ENCODE results near the gene COL16A1. TPM values are rescaled to one million over a fixed set of nuclear protein-coding genes. Genes with fewer than 3 reads are reported as not detected.

Gene COL16A1
- polyA plus RNA-seq, 1 of the 3 experiments (the other 2 are of a cell fraction) = 10.4 TPM

DNA sequence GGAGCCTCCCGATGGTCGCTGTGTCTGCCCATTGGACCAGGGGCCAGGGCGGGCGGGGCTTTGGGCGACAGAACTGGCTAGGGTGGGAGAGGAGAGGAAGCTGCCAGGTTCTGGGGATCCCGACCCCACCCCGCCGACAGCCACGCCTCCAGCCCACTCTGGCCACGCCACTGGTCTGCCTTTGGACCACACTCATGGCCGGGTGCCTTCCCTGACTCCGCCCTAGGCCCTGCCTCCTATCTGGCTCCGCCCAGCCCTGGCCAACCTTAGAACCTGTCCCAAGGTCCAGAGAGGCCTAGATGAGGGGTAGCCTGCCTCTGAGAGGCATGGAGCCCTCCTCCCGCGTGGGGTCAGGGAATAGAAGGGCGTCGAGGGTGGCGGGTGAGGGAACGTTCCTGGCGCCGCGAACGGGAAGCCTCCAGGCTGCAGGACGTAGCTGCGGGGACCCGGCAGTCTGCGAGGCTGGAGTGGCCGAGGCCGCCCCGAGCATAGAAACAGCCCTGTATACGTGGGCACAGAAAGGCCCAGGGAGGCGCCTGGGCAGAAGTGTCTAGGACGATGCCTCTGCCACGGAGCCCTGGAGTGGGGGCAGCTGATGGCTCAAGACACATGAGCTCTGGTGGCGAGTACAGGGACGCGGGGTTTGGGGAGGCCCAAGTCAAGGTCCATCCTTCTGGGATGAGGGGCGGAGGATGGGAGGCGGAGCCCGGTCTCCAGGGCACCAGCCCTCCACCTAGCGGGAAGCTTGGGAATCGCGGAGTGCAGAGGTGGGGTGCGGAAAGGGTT lies 11.5 kb upstream of the COL16A1 start:
- no peaks in the 10 kb centered on the region for H3K9me3 ChIP-seq
- H3K27me3 ChIP-seq (ENCODE audit: insufficient read depth) = no peaks in the 10 kb centered on the region
- no peaks in the 10 kb centered on the region for H3K36me3 ChIP-seq (replicated peaks in 1 of 2; ENCODE audit: control insufficient read depth in 1 of 2, insufficient read depth in 2 of 2, low read length in 1 of 2)
- ChIA-PET POLR2A (interaction anchor here (0.7 to 2.2 kb wide), 9 partner anchors 11 to 73 kb away, joined by 3 to 7 read pairs (median 4); partner anchors contain the start of gene PEF1), CTCF (interaction anchor here (0.6 to 10.3 kb wide), 42 partner anchors 8 to 250 kb away, joined by 3 to 156 read pairs (median 4); partner anchors contain the start of genes ADGRB2, COL16A1, PEF1 and PTP4A2)
- no peaks in the 10 kb centered on the region for H3K9me2 ChIP-seq
- H3K4me3 ChIP-seq (ENCODE audit: low read depth in 2 of 2, low read length in 1 of 2) = peak overlapping the region; percentile 44 to 50
- H3K4me2 ChIP-seq = peak overlapping the region; percentile 74
- peaks cover 32% of the 10 kb centered on the region for H3F3A ChIP-seq (replicated peaks; ENCODE audit: insufficient read depth)
- H3K27ac ChIP-seq (ENCODE audit: low read depth in 2 of 2, low read length in 1 of 2) = peak overlapping the region; percentile 94 to 95
- peak overlapping the region; percentile 67 for H3K9ac ChIP-seq
- peak; percentile 95 for DNase-seq
- H3K79me2 ChIP-seq (ENCODE audit: insufficient read depth) = no peaks in the 10 kb centered on the region
- no peaks in the 10 kb centered on the region for H4K20me1 ChIP-seq (ENCODE audit: insufficient read depth)
- H3K4me1 ChIP-seq (ENCODE audit: control insufficient read depth in 1 of 2, insufficient read depth in 2 of 2, low read depth in 1 of 2, low read length in 1 of 2) = peaks cover 41 to 54% of the 10 kb centered on the region in 2 experiments; a peak in 3 of 4 replicates
- 1% methylated on average over 21 of the region's 44 CpGs for WGBS (ENCODE audit: low lambda C conversion rate)
- peak overlapping the region; percentile 67; the same call in 1 of the 2 replicates for H2AFZ ChIP-seq (ENCODE audit: low read depth)
- TF ChIP-seq RXRA (IDR thresholded peaks at IDR 0.05; ENCODE audit: borderline replicate concordance, low read depth) (no peak), ELF1 (IDR thresholded peaks at IDR 0.05) (no peak), EP300 (IDR thresholded peaks at IDR 0.05; ENCODE audit: borderline replicate concordance in 1 of 2, low read depth in 1 of 2, low read length in 1 of 2) (no peak), FOSL2 (IDR thresholded peaks at IDR 0.05; ENCODE audit: borderline replicate concordance, low read depth) (no peak), JUND (IDR thresholded peaks at IDR 0.05) (no peak), FOXM1 (IDR thresholded peaks at IDR 0.05; ENCODE audit: low read depth) (no peak), SIN3A (IDR thresholded peaks at IDR 0.05; ENCODE audit: borderline replicate concordance, low read depth, low read length) (0 out of 2 replicates have a peak, but pooled peaks have one; percentile 28), TCF12 (IDR thresholded peaks at IDR 0.05) (peak; percentile 17; the same call in 1 of the 2 replicates), FOXJ3 (CRISPR knock-in tag; IDR thresholded peaks at IDR 0.05) (no peak), CHD2 (IDR thresholded peaks at IDR 0.05; ENCODE audit: low read length, partially characterized antibody) (peak; percentile 3), TEAD4 (IDR thresholded peaks at IDR 0.05; ENCODE audit: borderline replicate concordance, insufficient read depth) (no peak), EZH2phosphoT487 (IDR thresholded peaks at IDR 0.05; ENCODE audit: borderline replicate concordance, low read depth) (no peak), GABPA (IDR thresholded peaks at IDR 0.05; ENCODE audit: low read depth) (no peak), NFIC (IDR thresholded peaks at IDR 0.05; ENCODE audit: borderline replicate concordance) (no peak; the same call in 1 of the 2 replicates), RCOR1 (IDR thresholded peaks at IDR 0.05; ENCODE audit: low read length) (no peak), NRF1 (IDR thresholded peaks at IDR 0.05; ENCODE audit: low read depth, low read length) (no peak), RAD21 (IDR thresholded peaks at IDR 0.05; ENCODE audit: low read length) (peak; percentile 66), POLR2AphosphoS5 (IDR thresholded peaks at IDR 0.05; ENCODE audit: low read depth, low read length) (peak; percentile 74), MXI1 (IDR thresholded peaks at IDR 0.05; ENCODE audit: low read depth, low read length) (peak; percentile 38; the same call in 1 of the 2 replicates), PBX3 (IDR thresholded peaks at IDR 0.05) (no peak), MAX (IDR thresholded peaks at IDR 0.05; ENCODE audit: low read depth) (peak; percentile 37; the same call in 1 of the 2 replicates), SMC3 (IDR thresholded peaks at IDR 0.05; ENCODE audit: low read depth, low read length) (peak; percentile 81), USF2 (IDR thresholded peaks at IDR 0.05; ENCODE audit: borderline replicate concordance, low read depth, low read length) (no peak)
- TF ChIP-seq, protein P1, sequence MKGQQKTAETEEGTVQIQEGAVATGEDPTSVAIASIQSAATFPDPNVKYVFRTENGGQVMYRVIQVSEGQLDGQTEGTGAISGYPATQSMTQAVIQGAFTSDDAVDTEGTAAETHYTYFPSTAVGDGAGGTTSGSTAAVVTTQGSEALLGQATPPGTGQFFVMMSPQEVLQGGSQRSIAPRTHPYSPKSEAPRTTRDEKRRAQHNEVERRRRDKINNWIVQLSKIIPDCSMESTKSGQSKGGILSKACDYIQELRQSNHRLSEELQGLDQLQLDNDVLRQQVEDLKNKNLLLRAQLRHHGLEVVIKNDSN (IDR thresholded peaks at IDR 0.05; ENCODE audit: borderline replicate concordance, low read depth) = no peak
- TF ChIP-seq, protein P2, sequence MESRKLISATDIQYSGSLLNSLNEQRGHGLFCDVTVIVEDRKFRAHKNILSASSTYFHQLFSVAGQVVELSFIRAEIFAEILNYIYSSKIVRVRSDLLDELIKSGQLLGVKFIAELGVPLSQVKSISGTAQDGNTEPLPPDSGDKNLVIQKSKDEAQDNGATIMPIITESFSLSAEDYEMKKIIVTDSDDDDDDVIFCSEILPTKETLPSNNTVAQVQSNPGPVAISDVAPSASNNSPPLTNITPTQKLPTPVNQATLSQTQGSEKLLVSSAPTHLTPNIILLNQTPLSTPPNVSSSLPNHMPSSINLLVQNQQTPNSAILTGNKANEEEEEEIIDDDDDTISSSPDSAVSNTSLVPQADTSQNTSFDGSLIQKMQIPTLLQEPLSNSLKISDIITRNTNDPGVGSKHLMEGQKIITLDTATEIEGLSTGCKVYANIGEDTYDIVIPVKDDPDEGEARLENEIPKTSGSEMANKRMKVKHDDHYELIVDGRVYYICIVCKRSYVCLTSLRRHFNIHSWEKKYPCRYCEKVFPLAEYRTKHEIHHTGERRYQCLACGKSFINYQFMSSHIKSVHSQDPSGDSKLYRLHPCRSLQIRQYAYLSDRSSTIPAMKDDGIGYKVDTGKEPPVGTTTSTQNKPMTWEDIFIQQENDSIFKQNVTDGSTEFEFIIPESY (IDR thresholded peaks at IDR 0.05; ENCODE audit: borderline replicate concordance, low read depth) = no peak
- TF ChIP-seq, protein P3, sequence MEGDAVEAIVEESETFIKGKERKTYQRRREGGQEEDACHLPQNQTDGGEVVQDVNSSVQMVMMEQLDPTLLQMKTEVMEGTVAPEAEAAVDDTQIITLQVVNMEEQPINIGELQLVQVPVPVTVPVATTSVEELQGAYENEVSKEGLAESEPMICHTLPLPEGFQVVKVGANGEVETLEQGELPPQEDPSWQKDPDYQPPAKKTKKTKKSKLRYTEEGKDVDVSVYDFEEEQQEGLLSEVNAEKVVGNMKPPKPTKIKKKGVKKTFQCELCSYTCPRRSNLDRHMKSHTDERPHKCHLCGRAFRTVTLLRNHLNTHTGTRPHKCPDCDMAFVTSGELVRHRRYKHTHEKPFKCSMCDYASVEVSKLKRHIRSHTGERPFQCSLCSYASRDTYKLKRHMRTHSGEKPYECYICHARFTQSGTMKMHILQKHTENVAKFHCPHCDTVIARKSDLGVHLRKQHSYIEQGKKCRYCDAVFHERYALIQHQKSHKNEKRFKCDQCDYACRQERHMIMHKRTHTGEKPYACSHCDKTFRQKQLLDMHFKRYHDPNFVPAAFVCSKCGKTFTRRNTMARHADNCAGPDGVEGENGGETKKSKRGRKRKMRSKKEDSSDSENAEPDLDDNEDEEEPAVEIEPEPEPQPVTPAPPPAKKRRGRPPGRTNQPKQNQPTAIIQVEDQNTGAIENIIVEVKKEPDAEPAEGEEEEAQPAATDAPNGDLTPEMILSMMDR (IDR thresholded peaks at IDR 0.05) = peak; percentile 79

Measured in SK-N-SH (cell line).